K562 (cell line): Measurements from ENCODE around the gene GPX5. TPM values are rescaled to one million over a fixed set of nuclear protein-coding genes. Genes with fewer than 3 reads are reported as not detected.

Source experiments
- CBFA2T2 ChIP-seq: fragments of 450-650 bp; conservative IDR thresholded peaks from 2 replicates; pipeline ENCODE4 v1.6.1; 2017; ENCODE audit warnings: mild to moderate bottlenecking
- CBX1 ChIP-seq: sonication (generic); IDR thresholded peaks from 2 replicates; pipeline ENCODE4 v1.6.1; 2016; ENCODE audit warnings: antibody characterized with exemption, low read depth, mild to moderate bottlenecking
- SMAD3 ChIP-seq: fragments of 450-650 bp; formaldehyde crosslinking; conservative IDR thresholded peaks from 2 replicates; pipeline ENCODE4 v1.4.0; 2020; ENCODE audit warnings: mild to moderate bottlenecking
- ZNF324 ChIP-seq: fragments of 250-450 bp; sonication (Bioruptor Pico); IDR thresholded peaks from 2 replicates; pipeline ENCODE4 v1.4.0; 2020; ENCODE audit warnings: mild to moderate bottlenecking
- ZNF431 ChIP-seq: sonication (generic); formaldehyde crosslinking; IDR thresholded peaks from 2 replicates; pipeline ENCODE4 v1.8.0; 2022; ENCODE audit warnings: mild to moderate bottlenecking, missing genetic modification reagents
- ZNF561 ChIP-seq: fragments of 450-650 bp; formaldehyde crosslinking; conservative IDR thresholded peaks from 2 replicates; pipeline ENCODE4 v1.4.0; 2020; ENCODE audit warnings: mild to moderate bottlenecking, moderate library complexity
- ZSCAN29 ChIP-seq: fragments of 450-650 bp; IDR thresholded peaks from 2 replicates; pipeline ENCODE4 v1.6.1; 2017
- polyA plus RNA-seq, 8 experiments: library from polyadenylated mRNA; depleted of rRNA in 4 of 8; stranded (reverse) in 5 of 8; unstranded in 3 of 8; fragments of >200 nt; fragmentation: Nextera tagmentation in 2 of 8; fragmentation: Illumina TruSeq in 1 of 8; extraction: Ambion mirVana in 2 of 8; extraction: Trizol in 1 of 8; gene quantifications; 2 replicates each; pipeline versions ENCODE4 v1.2.1 to v1.2.3, GENCODE V29; 2011 to 2014; ENCODE audit warnings: inconsistent platforms in 1 of 8, missing spikeins in 1 of 8
- total RNA-seq, 7 experiments: library from RNA; depleted of rRNA in 6 of 7; stranded (reverse); fragments of >200 nt in 6 of 7; fragmentation: Illumina TruSeq in 2 of 7; extraction: Trizol in 2 of 7; gene quantifications; 2 replicates each; pipeline versions ENCODE4 v1.2.1 to v1.2.3, GENCODE V29; 2011 to 2021; ENCODE audit warnings: low replicate concordance in 1 of 7
- TF ChIP-seq, protein P1 (sequence below): fragments of 450-650 bp; IDR thresholded peaks from 2 replicates; pipeline ENCODE4 v1.6.1; 2018; ENCODE audit not compliant: partially characterized antibody
- TF ChIP-seq, protein P2 (sequence below), 2 experiments: fragments of 450-650 bp in 1 of 2; sonication (generic) in 1 of 2; formaldehyde crosslinking in 1 of 2; IDR thresholded peaks; 2 replicates each; pipeline versions ENCODE4 v1.7.1 to v1.9.0; 2016 to 2022; ENCODE audit warnings: inconsistent platforms in 1 of 2, mild to moderate bottlenecking in 1 of 2, missing genetic modification reagents in 1 of 2
- TF ChIP-seq, protein P3 (sequence below): fragments of 200-800 bp; sonication (Bioruptor generic); IDR thresholded peaks from 2 replicates; pipeline ENCODE4 v1.6.1; 2016; ENCODE audit warnings: missing genetic modification characterization, missing compliant biosample characterization

The GPX5 gene
- total and polyA plus RNA-seq, 9 of the 15 experiments (the other 6 are each of a cell fraction or from before 2014, with no cell fraction given): 0.07 to 0.18 (median 0.15) TPM; not detected in 6

DNA sequence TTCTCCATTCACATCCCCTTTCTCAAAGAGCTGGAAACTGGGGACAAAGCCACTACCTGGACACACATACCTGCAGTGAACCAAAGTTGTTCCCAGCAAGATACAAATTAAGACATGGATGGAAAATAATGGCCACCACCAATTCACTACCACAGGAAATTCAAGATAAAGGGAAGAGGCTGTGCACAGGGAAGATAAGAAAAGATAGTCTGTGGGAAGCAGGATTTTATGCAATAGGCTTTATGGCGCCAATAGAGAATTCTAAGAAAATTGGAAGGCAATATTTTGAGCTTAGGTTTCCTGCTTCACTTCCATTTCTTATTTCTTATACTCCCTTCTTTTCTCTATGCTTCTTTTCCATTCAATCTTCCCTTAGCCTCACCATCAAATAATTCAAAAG is 19.9 kb upstream of the GPX5 start (continued):
- TF ChIP-seq CBX1: no peak
- no peak for TF ChIP-seq ZSCAN29
- peak; percentile 40 for TF ChIP-seq CBFA2T2
- TF ChIP-seq, protein P1, sequence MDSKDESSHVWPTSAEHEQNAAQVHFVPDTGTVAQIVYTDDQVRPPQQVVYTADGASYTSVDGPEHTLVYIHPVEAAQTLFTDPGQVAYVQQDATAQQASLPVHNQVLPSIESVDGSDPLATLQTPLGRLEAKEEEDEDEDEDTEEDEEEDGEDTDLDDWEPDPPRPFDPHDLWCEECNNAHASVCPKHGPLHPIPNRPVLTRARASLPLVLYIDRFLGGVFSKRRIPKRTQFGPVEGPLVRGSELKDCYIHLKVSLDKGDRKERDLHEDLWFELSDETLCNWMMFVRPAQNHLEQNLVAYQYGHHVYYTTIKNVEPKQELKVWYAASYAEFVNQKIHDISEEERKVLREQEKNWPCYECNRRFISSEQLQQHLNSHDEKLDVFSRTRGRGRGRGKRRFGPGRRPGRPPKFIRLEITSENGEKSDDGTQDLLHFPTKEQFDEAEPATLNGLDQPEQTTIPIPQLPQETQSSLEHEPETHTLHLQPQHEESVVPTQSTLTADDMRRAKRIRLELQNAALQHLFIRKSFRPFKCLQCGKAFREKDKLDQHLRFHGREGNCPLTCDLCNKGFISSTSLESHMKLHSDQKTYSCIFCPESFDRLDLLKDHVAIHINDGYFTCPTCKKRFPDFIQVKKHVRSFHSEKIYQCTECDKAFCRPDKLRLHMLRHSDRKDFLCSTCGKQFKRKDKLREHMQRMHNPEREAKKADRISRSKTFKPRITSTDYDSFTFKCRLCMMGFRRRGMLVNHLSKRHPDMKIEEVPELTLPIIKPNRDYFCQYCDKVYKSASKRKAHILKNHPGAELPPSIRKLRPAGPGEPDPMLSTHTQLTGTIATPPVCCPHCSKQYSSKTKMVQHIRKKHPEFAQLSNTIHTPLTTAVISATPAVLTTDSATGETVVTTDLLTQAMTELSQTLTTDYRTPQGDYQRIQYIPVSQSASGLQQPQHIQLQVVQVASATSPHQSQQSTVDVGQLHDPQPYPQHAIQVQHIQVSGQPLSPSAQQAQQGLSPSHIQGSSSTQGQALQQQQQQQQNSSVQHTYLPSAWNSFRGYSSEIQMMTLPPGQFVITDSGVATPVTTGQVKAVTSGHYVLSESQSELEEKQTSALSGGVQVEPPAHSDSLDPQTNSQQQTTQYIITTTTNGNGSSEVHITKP: no peak
- TF ChIP-seq ZNF324 (CRISPR knock-in tag): no peak
- TF ChIP-seq, protein P2, sequence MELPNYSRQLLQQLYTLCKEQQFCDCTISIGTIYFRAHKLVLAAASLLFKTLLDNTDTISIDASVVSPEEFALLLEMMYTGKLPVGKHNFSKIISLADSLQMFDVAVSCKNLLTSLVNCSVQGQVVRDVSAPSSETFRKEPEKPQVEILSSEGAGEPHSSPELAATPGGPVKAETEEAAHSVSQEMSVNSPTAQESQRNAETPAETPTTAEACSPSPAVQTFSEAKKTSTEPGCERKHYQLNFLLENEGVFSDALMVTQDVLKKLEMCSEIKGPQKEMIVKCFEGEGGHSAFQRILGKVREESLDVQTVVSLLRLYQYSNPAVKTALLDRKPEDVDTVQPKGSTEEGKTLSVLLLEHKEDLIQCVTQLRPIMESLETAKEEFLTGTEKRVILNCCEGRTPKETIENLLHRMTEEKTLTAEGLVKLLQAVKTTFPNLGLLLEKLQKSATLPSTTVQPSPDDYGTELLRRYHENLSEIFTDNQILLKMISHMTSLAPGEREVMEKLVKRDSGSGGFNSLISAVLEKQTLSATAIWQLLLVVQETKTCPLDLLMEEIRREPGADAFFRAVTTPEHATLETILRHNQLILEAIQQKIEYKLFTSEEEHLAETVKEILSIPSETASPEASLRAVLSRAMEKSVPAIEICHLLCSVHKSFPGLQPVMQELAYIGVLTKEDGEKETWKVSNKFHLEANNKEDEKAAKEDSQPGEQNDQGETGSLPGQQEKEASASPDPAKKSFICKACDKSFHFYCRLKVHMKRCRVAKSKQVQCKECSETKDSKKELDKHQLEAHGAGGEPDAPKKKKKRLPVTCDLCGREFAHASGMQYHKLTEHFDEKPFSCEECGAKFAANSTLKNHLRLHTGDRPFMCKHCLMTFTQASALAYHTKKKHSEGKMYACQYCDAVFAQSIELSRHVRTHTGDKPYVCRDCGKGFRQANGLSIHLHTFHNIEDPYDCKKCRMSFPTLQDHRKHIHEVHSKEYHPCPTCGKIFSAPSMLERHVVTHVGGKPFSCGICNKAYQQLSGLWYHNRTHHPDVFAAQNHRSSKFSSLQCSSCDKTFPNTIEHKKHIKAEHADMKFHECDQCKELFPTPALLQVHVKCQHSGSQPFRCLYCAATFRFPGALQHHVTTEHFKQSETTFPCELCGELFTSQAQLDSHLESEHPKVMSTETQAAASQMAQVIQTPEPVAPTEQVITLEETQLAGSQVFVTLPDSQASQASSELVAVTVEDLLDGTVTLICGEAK (IDR thresholded peaks at IDR 0.05): no peak
- TF ChIP-seq, protein P2 (CRISPR knock-in tag; IDR thresholded peaks at IDR 0.05): no peak
- no peak for TF ChIP-seq ZNF431 (CRISPR knock-in tag)
- TF ChIP-seq, protein P3, sequence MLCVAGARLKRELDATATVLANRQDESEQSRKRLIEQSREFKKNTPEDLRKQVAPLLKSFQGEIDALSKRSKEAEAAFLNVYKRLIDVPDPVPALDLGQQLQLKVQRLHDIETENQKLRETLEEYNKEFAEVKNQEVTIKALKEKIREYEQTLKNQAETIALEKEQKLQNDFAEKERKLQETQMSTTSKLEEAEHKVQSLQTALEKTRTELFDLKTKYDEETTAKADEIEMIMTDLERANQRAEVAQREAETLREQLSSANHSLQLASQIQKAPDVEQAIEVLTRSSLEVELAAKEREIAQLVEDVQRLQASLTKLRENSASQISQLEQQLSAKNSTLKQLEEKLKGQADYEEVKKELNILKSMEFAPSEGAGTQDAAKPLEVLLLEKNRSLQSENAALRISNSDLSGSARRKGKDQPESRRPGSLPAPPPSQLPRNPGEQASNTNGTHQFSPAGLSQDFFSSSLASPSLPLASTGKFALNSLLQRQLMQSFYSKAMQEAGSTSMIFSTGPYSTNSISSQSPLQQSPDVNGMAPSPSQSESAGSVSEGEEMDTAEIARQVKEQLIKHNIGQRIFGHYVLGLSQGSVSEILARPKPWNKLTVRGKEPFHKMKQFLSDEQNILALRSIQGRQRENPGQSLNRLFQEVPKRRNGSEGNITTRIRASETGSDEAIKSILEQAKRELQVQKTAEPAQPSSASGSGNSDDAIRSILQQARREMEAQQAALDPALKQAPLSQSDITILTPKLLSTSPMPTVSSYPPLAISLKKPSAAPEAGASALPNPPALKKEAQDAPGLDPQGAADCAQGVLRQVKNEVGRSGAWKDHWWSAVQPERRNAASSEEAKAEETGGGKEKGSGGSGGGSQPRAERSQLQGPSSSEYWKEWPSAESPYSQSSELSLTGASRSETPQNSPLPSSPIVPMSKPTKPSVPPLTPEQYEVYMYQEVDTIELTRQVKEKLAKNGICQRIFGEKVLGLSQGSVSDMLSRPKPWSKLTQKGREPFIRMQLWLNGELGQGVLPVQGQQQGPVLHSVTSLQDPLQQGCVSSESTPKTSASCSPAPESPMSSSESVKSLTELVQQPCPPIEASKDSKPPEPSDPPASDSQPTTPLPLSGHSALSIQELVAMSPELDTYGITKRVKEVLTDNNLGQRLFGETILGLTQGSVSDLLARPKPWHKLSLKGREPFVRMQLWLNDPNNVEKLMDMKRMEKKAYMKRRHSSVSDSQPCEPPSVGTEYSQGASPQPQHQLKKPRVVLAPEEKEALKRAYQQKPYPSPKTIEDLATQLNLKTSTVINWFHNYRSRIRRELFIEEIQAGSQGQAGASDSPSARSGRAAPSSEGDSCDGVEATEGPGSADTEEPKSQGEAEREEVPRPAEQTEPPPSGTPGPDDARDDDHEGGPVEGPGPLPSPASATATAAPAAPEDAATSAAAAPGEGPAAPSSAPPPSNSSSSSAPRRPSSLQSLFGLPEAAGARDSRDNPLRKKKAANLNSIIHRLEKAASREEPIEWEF (CRISPR knock-in tag): no peak
- no peak for TF ChIP-seq SMAD3 (CRISPR knock-in tag)
- no peak for TF ChIP-seq ZNF561 (CRISPR knock-in tag)
